ENCODE data around the gene MYOM1. TPM values are rescaled to one million over a fixed set of nuclear protein-coding genes. Genes with fewer than 3 reads are reported as not detected.

Gene MYOM1
- total and polyA plus RNA-seq, 9 donors: 265 to 771 (median 603) TPM

DNA sequence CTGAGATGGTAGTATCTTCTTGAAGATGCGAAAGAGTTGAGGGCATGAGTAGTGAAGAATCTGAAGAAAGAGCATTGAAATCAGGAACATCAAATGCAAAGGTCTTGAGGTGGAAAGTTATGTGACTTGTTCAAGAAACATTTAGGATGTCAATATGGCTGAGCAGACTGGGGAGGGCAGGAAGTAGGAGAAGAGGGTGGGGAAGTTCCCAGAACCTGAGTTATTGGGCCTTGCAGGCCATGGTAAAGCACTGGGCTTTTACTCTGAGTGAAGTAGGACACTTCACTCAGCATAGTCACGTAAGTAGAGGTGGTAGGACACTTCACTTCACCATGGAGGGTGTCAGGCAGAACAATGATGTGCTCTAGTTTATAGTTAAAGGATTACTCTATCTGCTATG is 16.1 kb upstream of the MYOM1 start:
- Histone ChIP-seq H3K9me3 (replicated peaks; ENCODE audit: control insufficient read depth, low read depth, low read length) (no peaks in the 10 kb centered on the region), H3K4me1 (ENCODE audit: control insufficient read depth, insufficient read depth, low read length) (no peaks in the 10 kb centered on the region), H3K27ac (ENCODE audit: low read length) (no peak overlapping the region), H3K27me3 (ENCODE audit: control insufficient read depth, insufficient read depth, low read length) (no peaks in the 10 kb centered on the region), H3K36me3 (ENCODE audit: control insufficient read depth, insufficient read depth, low read length) (no peaks in the 10 kb centered on the region), H3K4me3 (ENCODE audit: low read length) (no peak overlapping the region)
- WGBS (ENCODE audit: insufficient coverage): 94% methylated on average over 1 of the region's 2 CpGs
- DNase-seq: no peak

DNA sequence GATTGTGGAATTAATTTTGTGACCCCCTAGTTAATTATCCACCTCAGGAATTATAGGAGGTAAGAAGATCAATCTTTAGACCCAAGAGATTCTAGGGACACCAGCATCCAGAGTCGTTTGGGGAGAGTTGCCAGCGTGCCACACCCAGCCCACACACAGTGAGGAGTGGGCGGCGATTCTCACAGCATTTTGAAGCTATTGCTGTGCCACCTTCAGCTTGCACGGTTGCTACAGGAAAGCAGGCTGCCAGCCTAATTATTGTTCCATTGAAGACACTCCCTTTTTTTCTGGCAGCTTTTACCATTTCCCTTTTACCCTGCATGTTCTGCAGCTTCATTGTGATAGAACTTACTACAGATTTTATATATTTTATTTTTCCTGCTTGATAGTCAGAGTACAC is 14.7 kb upstream of the MYOM1 start:
- 61% methylated on average over 3 of the region's 5 CpGs for WGBS (ENCODE audit: insufficient coverage)
- DNase-seq: no peak
- H3K4me3 ChIP-seq (ENCODE audit: low read length): no peak overlapping the region
- H3K9me3 ChIP-seq (replicated peaks; ENCODE audit: control insufficient read depth, low read depth, low read length): no peaks in the 10 kb centered on the region
- H3K27me3 ChIP-seq (ENCODE audit: control insufficient read depth, insufficient read depth, low read length): no peaks in the 10 kb centered on the region
- no peak overlapping the region for H3K27ac ChIP-seq (ENCODE audit: low read length)
- H3K4me1 ChIP-seq (ENCODE audit: control insufficient read depth, insufficient read depth, low read length): no peaks in the 10 kb centered on the region
- H3K36me3 ChIP-seq (ENCODE audit: control insufficient read depth, insufficient read depth, low read length): no peaks in the 10 kb centered on the region

DNA sequence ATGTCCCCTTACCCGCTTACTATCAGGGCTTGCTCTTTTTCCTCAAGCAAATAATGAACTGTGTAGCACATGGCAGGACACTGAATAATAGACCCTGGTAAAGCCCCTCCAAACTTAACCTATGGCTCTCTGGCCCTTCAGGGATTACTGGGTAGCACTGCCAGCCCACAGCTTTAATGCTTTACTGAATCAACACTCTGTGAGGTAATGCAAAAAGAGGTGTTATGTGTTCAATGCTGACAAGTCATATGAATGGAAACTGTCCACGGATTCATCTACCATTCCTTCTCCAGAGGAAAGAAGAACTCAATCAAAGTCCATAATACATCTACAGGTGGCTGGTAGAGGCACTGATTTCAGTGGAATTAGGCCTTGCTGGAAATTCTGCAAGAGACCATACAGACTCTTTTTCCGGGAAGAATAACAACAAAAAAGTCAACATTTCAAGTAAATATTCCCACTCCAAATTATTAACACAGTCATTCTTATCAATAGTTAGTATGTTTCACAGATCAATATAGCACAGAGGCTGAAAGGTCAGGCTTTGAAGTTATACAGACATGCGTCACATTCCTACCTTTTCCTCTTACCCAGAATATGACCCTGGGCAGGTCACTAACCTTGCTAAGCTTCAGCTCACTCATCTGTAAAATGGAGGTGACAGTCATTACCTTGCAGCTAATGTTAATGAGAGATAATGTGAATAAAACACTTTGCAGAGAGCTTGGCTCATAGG is 13.8 kb upstream of the MYOM1 start:
- Histone ChIP-seq H3K9me3 (replicated peaks; ENCODE audit: control insufficient read depth, low read depth, low read length) (no peaks in the 10 kb centered on the region), H3K27me3 (ENCODE audit: control insufficient read depth, insufficient read depth, low read length) (no peaks in the 10 kb centered on the region), H3K4me1 (ENCODE audit: control insufficient read depth, insufficient read depth, low read length) (no peaks in the 10 kb centered on the region), H3K36me3 (ENCODE audit: control insufficient read depth, insufficient read depth, low read length) (no peaks in the 10 kb centered on the region), H3K27ac (ENCODE audit: low read length) (no peak overlapping the region), H3K4me3 (ENCODE audit: low read length) (no peak overlapping the region)
- DNase-seq: no peak
- 67% methylated on average over 1 of the region's 4 CpGs for WGBS (ENCODE audit: insufficient coverage)

DNA sequence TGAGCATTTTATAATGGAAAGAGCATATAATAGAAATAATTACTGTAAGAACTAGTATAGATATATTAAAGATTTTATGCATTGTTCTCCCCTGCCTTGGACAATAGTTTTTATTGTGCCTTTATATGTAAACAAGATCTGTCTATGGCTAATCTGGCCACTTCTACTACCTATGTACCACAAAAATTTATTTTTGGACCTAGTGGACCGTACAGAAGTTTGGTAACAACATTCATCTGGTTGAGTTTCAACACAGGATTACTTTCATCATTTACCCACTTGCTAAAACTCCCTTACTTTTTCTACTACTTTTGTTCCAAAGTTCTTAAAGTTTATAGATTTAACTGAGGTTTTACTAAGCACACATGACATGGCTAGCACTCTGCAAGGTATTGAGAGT is 13.2 kb upstream of the MYOM1 start:
- no peaks in the 10 kb centered on the region for H3K27me3 ChIP-seq (ENCODE audit: control insufficient read depth, insufficient read depth, low read length)
- H3K27ac ChIP-seq (ENCODE audit: low read length): no peak overlapping the region
- no peak overlapping the region for H3K4me3 ChIP-seq (ENCODE audit: low read length)
- H3K4me1 ChIP-seq (ENCODE audit: control insufficient read depth, insufficient read depth, low read length): no peaks in the 10 kb centered on the region
- H3K36me3 ChIP-seq (ENCODE audit: control insufficient read depth, insufficient read depth, low read length): no peaks in the 10 kb centered on the region
- DNase-seq: no peak
- H3K9me3 ChIP-seq (replicated peaks; ENCODE audit: control insufficient read depth, low read depth, low read length): no peaks in the 10 kb centered on the region
- WGBS (ENCODE audit: insufficient coverage): no CpG with 5 or more reads among the region's 1 CpG

DNA sequence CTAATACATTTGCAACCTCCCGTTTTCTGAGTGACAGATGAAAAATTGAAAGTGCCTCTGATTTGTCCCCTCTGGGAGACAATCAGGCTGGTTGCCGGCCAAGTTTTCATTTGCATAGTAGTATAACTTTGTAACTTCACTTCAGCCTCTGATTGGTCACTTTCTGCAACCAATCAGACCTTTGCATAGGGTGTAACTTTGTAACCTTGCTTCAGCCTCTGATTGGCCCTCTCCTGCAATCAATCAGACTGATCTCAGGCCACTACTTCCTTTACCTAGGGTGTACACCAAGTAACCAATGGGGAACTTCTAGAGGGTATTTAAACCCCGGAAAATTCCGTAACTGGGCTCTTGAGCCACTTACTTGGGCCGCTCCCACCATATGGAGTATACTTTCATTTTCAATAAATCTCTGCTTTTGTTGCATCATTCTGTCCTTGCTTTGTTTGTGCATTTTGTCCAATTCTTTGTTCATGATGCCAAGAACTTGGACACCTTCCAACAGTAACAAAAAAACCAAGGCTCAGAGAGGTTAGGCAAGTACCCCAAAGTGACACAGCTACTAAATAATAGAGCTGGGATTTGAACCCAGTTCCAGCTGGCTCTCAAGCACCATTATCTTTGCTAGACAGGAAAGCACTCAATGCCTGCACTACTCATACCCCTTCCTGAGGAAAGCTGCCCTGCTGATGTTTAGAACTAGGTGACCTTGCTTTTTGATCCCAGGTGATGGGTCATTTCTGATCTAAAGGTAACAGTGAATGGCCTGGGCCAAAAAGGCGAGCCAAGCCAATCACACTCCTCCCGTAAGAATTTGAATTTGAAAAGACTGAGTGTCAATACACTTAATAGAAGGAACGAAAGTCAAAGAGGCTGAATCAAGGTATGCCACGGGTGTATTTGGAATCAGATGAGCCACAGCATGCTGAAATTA is 10.9 kb upstream of the MYOM1 start:
- no peaks in the 10 kb centered on the region for H3K36me3 ChIP-seq (ENCODE audit: control insufficient read depth, insufficient read depth, low read length)
- H3K27ac ChIP-seq (ENCODE audit: low read length): no peak overlapping the region
- 90% methylated on average over 5 of the region's 9 CpGs for WGBS (ENCODE audit: insufficient coverage)
- H3K27me3 ChIP-seq (ENCODE audit: control insufficient read depth, insufficient read depth, low read length): no peaks in the 10 kb centered on the region
- H3K4me1 ChIP-seq (ENCODE audit: control insufficient read depth, insufficient read depth, low read length): no peaks in the 10 kb centered on the region
- DNase-seq: no peak
- H3K4me3 ChIP-seq (ENCODE audit: low read length): no peak overlapping the region
- H3K9me3 ChIP-seq (replicated peaks; ENCODE audit: control insufficient read depth, low read depth, low read length): no peaks in the 10 kb centered on the region

DNA sequence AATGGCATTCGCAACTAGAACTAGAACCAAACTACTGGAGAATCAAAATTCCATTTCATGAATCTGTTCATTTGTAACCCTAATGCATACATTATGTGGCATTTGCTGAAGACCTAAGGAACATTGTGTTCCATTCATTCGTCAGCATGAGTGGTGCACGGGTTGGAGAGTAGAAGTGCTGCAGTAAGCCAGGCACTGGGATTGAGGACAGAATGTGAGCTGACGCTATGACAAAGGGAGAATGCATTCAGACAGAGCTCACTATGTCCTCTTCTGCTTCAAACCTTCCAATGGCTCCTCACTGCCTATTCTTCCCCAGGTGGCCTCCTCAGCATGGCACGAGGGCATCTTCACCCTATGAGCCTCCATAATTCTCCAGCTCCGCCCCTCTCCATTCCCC is 6.3 kb upstream of the MYOM1 start:
- H3K9me3 ChIP-seq (replicated peaks; ENCODE audit: control insufficient read depth, low read depth, low read length): no peaks in the 10 kb centered on the region
- no peaks in the 10 kb centered on the region for H3K27me3 ChIP-seq (ENCODE audit: control insufficient read depth, insufficient read depth, low read length)
- DNase-seq: no peak
- H3K4me1 ChIP-seq (ENCODE audit: control insufficient read depth, insufficient read depth, low read length): no peaks in the 10 kb centered on the region
- no peak overlapping the region for H3K4me3 ChIP-seq (ENCODE audit: low read length)
- 94% methylated on average over 4 of the region's 6 CpGs for WGBS (ENCODE audit: insufficient coverage)
- no peaks in the 10 kb centered on the region for H3K36me3 ChIP-seq (ENCODE audit: control insufficient read depth, insufficient read depth, low read length)
- no peak overlapping the region for H3K27ac ChIP-seq (ENCODE audit: low read length)

DNA sequence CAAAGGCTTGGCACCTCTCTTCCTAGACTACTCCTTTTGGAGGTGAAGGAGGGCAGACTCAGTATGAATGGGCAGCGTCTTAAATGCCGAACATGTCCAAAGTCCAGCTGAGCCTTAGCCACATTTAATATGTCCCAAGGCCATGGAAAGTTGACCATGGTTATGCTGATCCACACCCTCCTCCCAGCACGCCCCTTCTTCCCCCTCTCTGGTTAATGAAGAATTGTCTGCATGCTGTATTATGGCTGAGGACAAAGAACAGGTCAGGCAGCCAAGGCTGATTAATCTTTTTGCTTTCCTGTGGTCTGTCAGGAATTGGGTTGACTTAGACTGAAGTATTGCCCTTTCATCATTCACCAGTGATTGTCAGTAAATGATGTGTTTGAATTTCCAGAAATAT is 5.8 kb upstream of the MYOM1 start:
- Histone ChIP-seq H3K9me3 (replicated peaks; ENCODE audit: control insufficient read depth, low read depth, low read length) (no peaks in the 10 kb centered on the region), H3K27me3 (ENCODE audit: control insufficient read depth, insufficient read depth, low read length) (no peaks in the 10 kb centered on the region), H3K4me3 (ENCODE audit: low read length) (no peak overlapping the region), H3K4me1 (ENCODE audit: control insufficient read depth, insufficient read depth, low read length) (no peaks in the 10 kb centered on the region), H3K27ac (ENCODE audit: low read length) (no peak overlapping the region), H3K36me3 (ENCODE audit: control insufficient read depth, insufficient read depth, low read length) (no peaks in the 10 kb centered on the region)
- DNase-seq: no peak
- 100% methylated on average over 2 of the region's 3 CpGs for WGBS (ENCODE audit: insufficient coverage)

DNA sequence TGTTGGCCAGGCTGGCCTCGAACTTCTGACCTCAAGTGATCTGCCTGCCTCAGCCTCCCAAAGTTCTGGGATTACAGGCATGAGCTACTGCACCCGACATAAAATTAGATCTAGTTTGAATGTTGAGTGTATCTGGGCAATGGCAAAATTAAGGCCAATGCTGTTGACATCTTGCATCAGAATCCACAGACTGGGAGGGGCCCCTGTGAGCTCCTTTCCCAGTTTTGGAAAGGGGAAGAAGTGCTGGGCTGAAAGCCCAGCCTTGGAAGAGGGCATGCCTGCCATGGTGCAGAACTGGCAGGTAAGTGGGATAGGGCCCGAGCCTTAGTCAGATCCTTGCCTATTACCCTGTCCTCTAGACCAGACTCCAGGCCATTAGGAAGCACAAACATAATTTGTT is 4.5 kb upstream of the MYOM1 start:
- no peak for DNase-seq
- H3K9me3 ChIP-seq (replicated peaks; ENCODE audit: control insufficient read depth, low read depth, low read length): no peaks in the 10 kb centered on the region
- no peak overlapping the region for H3K27ac ChIP-seq (ENCODE audit: low read length)
- 90% methylated on average over 2 of the region's 3 CpGs for WGBS (ENCODE audit: insufficient coverage)
- H3K4me1 ChIP-seq (ENCODE audit: control insufficient read depth, insufficient read depth, low read length): peaks cover 2% of the 10 kb centered on the region
- no peaks in the 10 kb centered on the region for H3K27me3 ChIP-seq (ENCODE audit: control insufficient read depth, insufficient read depth, low read length)
- no peak overlapping the region for H3K4me3 ChIP-seq (ENCODE audit: low read length)
- no peaks in the 10 kb centered on the region for H3K36me3 ChIP-seq (ENCODE audit: control insufficient read depth, insufficient read depth, low read length)

DNA sequence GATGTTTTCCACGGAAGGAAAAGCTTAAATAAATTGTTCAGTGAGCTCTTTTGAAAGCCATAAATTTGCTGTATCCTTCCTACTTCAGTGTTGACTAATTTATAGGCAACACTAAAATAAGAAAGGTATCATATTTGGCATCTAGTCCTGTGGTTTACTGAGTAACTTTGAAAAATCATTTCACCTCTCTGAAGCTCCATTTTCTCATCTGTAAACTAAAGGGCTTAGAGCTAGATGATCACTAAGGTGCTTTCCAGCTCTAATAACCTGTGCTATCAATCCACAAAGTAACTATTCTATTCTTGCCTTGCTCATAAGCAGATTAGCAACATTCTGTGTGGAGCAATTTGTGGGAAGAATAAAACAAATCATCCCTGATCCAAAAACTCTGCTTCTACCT is 3.6 kb upstream of the MYOM1 start:
- no peaks in the 10 kb centered on the region for H3K9me3 ChIP-seq (replicated peaks; ENCODE audit: control insufficient read depth, low read depth, low read length)
- no peak overlapping the region for H3K4me3 ChIP-seq (ENCODE audit: low read length)
- no CpG with 5 or more reads among the region's 1 CpG for WGBS (ENCODE audit: insufficient coverage)
- H3K27me3 ChIP-seq (ENCODE audit: control insufficient read depth, insufficient read depth, low read length): no peaks in the 10 kb centered on the region
- peaks cover 2% of the 10 kb centered on the region for H3K4me1 ChIP-seq (ENCODE audit: control insufficient read depth, insufficient read depth, low read length)
- no peak for DNase-seq
- H3K36me3 ChIP-seq (ENCODE audit: control insufficient read depth, insufficient read depth, low read length): no peaks in the 10 kb centered on the region
- H3K27ac ChIP-seq (ENCODE audit: low read length): no peak overlapping the region

DNA sequence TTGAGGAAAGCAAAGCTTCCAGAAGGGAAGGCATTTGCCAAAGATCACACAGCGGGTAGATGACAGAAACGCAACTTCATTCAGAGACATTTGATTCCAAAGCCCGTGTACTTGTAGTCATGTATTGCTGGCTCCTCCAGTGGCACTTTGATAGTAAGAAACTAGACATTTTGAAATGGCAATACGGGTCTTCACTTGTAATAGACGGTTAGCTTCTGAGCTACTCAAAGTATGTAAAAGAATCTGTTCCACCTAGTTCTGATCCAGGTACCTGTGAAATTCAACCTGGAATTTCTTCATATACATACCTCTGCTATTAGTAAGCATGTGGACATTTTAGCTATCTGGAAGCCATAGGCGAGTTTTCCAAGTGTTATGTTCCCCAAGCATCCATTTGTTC is 1.7 kb upstream of the MYOM1 start:
- DNase-seq: no peak
- no peak overlapping the region for H3K27ac ChIP-seq (ENCODE audit: low read length)
- no peak overlapping the region for H3K4me3 ChIP-seq (ENCODE audit: low read length)
- H3K4me1 ChIP-seq (ENCODE audit: control insufficient read depth, insufficient read depth, low read length): peaks cover 8% of the 10 kb centered on the region
- WGBS (ENCODE audit: insufficient coverage): 90% methylated on average over 2 of the region's 6 CpGs
- no peaks in the 10 kb centered on the region for H3K9me3 ChIP-seq (replicated peaks; ENCODE audit: control insufficient read depth, low read depth, low read length)
- no peaks in the 10 kb centered on the region for H3K27me3 ChIP-seq (ENCODE audit: control insufficient read depth, insufficient read depth, low read length)
- peaks cover 2% of the 10 kb centered on the region for H3K36me3 ChIP-seq (ENCODE audit: control insufficient read depth, insufficient read depth, low read length)
